HepG2 (cell line): ENCODE data around the gene CYTH2. TPM values are rescaled to one million over a fixed set of nuclear protein-coding genes. Genes with fewer than 3 reads are reported as not detected.

ENCODE experiments used
- ARHGAP35 ChIP-seq: sonication (generic); formaldehyde crosslinking; IDR thresholded peaks from 2 replicates; pipeline ENCODE4 v1.9.0; 2022; ENCODE audit warnings: mild to moderate bottlenecking, inconsistent platforms, moderate library complexity, missing genetic modification reagents, borderline replicate concordance
- EEA1 ChIP-seq: sonication (generic); formaldehyde crosslinking; IDR thresholded peaks from 2 replicates; pipeline ENCODE4 v1.5.1; 2020; ENCODE audit warnings: mild to moderate bottlenecking, missing genetic modification reagents, borderline replicate concordance
- EED ChIP-seq: sonication (generic); formaldehyde crosslinking; IDR thresholded peaks from 2 replicates; pipeline ENCODE4 v1.5.0; 2020; ENCODE audit warnings: mild to moderate bottlenecking, missing genetic modification reagents
- GTF3A ChIP-seq: sonication (generic); formaldehyde crosslinking; conservative IDR thresholded peaks from 2 replicates; pipeline ENCODE4 v1.4.0; 2020; ENCODE audit warnings: mild to moderate bottlenecking, missing genetic modification reagents
- HIVEP1 ChIP-seq: sonication (generic); formaldehyde crosslinking; IDR thresholded peaks from 2 replicates; pipeline ENCODE4 v1.4.0; 2020; ENCODE audit warnings: mild to moderate bottlenecking, missing genetic modification reagents
- HNF4A ChIP-seq: sonication (generic); formaldehyde crosslinking; IDR thresholded peaks from 2 replicates; pipeline ENCODE4 v1.4.0; 2020; ENCODE audit warnings: missing genetic modification reagents
- ISL2 ChIP-seq: sonication (generic); formaldehyde crosslinking; IDR thresholded peaks from 2 replicates; pipeline ENCODE4 v1.5.0; 2020; ENCODE audit warnings: missing genetic modification reagents
- KLF16 ChIP-seq, 2 experiments: sonication (generic) in 1 of 2; formaldehyde crosslinking in 1 of 2; IDR thresholded peaks; 2 replicates each; pipeline versions ENCODE4 v1.6.1 to v1.8.0; 2016 to 2023; ENCODE audit warnings: missing genetic modification reagents in 2 of 2, missing compliant biosample characterization in 1 of 2
- NBN ChIP-seq: fragments of 450-650 bp; conservative IDR thresholded peaks from 2 replicates; pipeline ENCODE4 v1.6.1; 2017
- NFE2L2 ChIP-seq: fragments of 150-350 bp; IDR thresholded peaks from 2 replicates; pipeline ENCODE4 v1.6.1; 2014; ENCODE audit warnings: low read length
- TBX2 ChIP-seq: sonication (generic); formaldehyde crosslinking; IDR thresholded peaks from 2 replicates; pipeline ENCODE4 v1.5.0; 2020; ENCODE audit warnings: missing genetic modification reagents, mild to moderate bottlenecking, borderline replicate concordance
- TEAD3 ChIP-seq: optimal IDR thresholded peaks from 2 replicates; pipeline ENCODE3; 2016; ENCODE audit warnings: borderline replicate concordance
- ZBTB42 ChIP-seq: sonication (generic); formaldehyde crosslinking; IDR thresholded peaks from 2 replicates; pipeline ENCODE4 v1.5.0; 2020; ENCODE audit warnings: mild to moderate bottlenecking, missing genetic modification reagents
- ZKSCAN8 ChIP-seq: IDR thresholded peaks from 2 replicates; pipeline ENCODE4 v1.6.1; 2016; ENCODE audit warnings: borderline replicate concordance, missing genetic modification reagents, missing compliant biosample characterization
- ZNF883 ChIP-seq: sonication (generic); formaldehyde crosslinking; IDR thresholded peaks from 2 replicates; pipeline ENCODE4 v1.5.1; 2020; ENCODE audit warnings: mild to moderate bottlenecking, missing genetic modification reagents; ENCODE audit errors: not compliant biosample characterization
- polyA plus RNA-seq, 8 experiments: library from polyadenylated mRNA; depleted of rRNA in 3 of 8; stranded (reverse) in 7 of 8; unstranded in 1 of 8; fragments of >200 nt; fragmentation: Illumina TruSeq in 4 of 8; extraction: Trizol in 4 of 8; gene quantifications; 2 replicates each; pipeline versions ENCODE4 v1.2.1 to v1.2.3, GENCODE V29; 2011 to 2016; ENCODE audit warnings: low read depth in 4 of 8, missing spikeins in 1 of 8, mixed read lengths in 1 of 8; ENCODE audit not compliant: insufficient read depth in 1 of 8
- total RNA-seq, 5 experiments: library from RNA; depleted of rRNA; stranded (reverse); fragments of >200 nt; fragmentation: Illumina TruSeq; extraction: Trizol; gene quantifications; 2 replicates each; pipeline ENCODE4 v1.2.3, GENCODE V29; 2016; ENCODE audit warnings: low read depth in 1 of 5
- TF ChIP-seq, protein P1 (sequence below): sonication (generic); formaldehyde crosslinking; IDR thresholded peaks from 2 replicates; pipeline ENCODE4 v1.5.0; 2020; ENCODE audit warnings: mild to moderate bottlenecking, missing genetic modification reagents
- TF ChIP-seq, protein P2 (sequence below): sonication (generic); formaldehyde crosslinking; IDR thresholded peaks from 2 replicates; pipeline ENCODE4 v1.4.0; 2020; ENCODE audit warnings: missing genetic modification reagents, mild to moderate bottlenecking, borderline replicate concordance
- TF ChIP-seq, protein P3 (sequence below): sonication (generic); formaldehyde crosslinking; IDR thresholded peaks from 2 replicates; pipeline ENCODE4 v1.8.0; 2022; ENCODE audit warnings: low read depth, missing genetic modification reagents
- TF ChIP-seq, protein P4 (sequence below): sonication (generic); formaldehyde crosslinking; IDR thresholded peaks from 2 replicates; pipeline ENCODE4 v1.9.0; 2021; ENCODE audit warnings: missing genetic modification reagents, borderline replicate concordance
- TF ChIP-seq, protein P5 (sequence below): sonication (generic); formaldehyde crosslinking; IDR thresholded peaks from 2 replicates; pipeline ENCODE4 v1.5.1; 2020; ENCODE audit warnings: mild to moderate bottlenecking, missing genetic modification reagents

Gene CYTH2
- total and polyA plus RNA-seq, 2 of the 13 experiments (the other 11 are each of a cell fraction or from before 2014, with no cell fraction given), result 16.5 to 39.3 TPM

DNA sequence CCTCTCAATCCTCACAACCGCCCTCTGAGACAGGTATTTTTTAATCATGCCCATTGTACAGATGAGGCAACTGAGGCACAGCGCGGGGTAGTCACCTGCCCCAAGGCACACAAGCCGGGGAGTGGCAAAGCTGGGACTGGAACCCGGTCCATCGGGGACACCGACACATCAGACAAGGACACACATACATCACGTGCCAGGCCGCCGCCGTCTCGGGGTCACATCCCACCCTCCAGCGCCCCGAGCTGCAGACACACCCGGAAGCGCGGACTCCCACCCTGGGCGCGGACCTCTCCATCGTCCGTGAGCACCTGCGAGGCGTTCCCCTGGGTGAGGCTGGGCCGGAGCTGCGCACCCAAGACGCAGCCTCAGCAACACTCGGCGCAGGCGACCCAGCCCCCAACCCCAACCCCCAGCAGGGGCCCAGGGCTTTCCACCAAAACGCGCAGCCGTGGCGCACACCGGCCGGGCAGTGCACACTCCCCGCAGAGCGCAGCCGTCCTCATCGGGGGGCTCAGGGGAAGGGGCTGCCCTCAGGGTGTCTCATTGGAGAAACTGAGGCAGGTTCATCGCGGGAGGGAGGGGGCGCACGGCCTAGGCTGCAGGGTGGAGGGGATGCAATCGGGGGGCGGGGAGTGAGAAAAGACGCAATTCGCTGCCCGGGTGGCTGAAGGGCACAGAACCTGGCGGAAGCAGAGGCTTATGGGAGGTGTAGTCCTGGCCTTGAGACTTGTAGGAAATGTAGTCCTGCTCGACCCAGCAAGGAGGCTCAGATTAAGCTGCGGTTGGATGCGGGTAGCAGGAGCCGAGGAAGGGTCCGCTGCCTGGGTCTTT lies 44.3 kb downstream of the CYTH2 start (continued):
- TF ChIP-seq ZNF883 (CRISPR knock-in tag) (no peak), TBX2 (CRISPR knock-in tag) (no peak), NBN (no peak), ARHGAP35 (CRISPR knock-in tag) (0 out of 2 replicates have a peak, but pooled peaks have one; percentile 42), HIVEP1 (CRISPR knock-in tag) (no peak), TEAD3 (CRISPR knock-in tag) (no peak), KLF16 (CRISPR knock-in tag; IDR thresholded peaks at IDR 0.05) (no peak), ZBTB42 (CRISPR knock-in tag) (no peak), ISL2 (CRISPR knock-in tag) (no peak), EED (no peak), NFE2L2 (no peak), HNF4A (no peak), ZKSCAN8 (CRISPR knock-in tag) (no peak), GTF3A (CRISPR knock-in tag) (no peak), EEA1 (CRISPR knock-in tag) (no peak)
- TF ChIP-seq, protein P1, sequence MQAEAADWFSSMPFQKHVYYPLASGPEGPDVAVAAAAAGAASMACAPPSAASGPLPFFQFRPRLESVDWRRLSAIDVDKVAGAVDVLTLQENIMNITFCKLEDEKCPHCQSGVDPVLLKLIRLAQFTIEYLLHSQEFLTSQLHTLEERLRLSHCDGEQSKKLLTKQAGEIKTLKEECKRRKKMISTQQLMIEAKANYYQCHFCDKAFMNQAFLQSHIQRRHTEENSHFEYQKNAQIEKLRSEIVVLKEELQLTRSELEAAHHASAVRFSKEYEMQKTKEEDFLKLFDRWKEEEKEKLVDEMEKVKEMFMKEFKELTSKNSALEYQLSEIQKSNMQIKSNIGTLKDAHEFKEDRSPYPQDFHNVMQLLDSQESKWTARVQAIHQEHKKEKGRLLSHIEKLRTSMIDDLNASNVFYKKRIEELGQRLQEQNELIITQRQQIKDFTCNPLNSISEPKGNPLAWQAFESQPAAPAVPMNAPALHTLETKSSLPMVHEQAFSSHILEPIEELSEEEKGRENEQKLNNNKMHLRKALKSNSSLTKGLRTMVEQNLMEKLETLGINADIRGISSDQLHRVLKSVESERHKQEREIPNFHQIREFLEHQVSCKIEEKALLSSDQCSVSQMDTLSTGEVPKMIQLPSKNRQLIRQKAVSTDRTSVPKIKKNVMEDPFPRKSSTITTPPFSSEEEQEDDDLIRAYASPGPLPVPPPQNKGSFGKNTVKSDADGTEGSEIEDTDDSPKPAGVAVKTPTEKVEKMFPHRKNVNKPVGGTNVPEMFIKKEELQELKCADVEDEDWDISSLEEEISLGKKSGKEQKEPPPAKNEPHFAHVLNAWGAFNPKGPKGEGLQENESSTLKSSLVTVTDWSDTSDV (CRISPR knock-in tag), result no peak
- TF ChIP-seq, protein P2, sequence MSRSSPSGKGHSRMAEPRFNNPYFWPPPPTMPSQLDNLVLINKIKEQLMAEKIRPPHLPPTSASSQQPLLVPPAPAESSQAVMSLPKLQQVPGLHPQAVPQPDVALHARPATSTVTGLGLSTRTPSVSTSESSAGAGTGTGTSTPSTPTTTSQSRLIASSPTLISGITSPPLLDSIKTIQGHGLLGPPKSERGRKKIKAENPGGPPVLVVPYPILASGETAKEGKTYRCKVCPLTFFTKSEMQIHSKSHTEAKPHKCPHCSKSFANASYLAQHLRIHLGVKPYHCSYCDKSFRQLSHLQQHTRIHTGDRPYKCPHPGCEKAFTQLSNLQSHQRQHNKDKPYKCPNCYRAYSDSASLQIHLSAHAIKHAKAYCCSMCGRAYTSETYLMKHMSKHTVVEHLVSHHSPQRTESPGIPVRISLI (CRISPR knock-in tag), result no peak
- TF ChIP-seq, protein P3, sequence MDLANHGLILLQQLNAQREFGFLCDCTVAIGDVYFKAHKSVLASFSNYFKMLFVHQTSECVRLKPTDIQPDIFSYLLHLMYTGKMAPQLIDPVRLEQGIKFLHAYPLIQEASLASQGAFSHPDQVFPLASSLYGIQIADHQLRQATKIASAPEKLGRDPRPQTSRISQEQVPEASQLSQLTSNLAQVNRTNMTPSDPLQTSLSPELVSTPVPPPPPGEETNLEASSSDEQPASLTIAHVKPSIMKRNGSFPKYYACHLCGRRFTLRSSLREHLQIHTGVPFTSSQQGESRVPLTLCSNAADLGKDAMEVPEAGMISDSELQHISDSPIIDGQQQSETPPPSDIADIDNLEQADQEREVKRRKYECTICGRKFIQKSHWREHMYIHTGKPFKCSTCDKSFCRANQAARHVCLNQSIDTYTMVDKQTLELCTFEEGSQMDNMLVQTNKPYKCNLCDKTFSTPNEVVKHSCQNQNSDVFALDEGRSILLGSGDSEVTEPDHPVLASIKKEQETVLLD (CRISPR knock-in tag), result no peak
- TF ChIP-seq, protein P4, sequence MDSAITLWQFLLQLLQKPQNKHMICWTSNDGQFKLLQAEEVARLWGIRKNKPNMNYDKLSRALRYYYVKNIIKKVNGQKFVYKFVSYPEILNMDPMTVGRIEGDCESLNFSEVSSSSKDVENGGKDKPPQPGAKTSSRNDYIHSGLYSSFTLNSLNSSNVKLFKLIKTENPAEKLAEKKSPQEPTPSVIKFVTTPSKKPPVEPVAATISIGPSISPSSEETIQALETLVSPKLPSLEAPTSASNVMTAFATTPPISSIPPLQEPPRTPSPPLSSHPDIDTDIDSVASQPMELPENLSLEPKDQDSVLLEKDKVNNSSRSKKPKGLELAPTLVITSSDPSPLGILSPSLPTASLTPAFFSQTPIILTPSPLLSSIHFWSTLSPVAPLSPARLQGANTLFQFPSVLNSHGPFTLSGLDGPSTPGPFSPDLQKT (CRISPR knock-in tag), result no peak
- TF ChIP-seq, protein P5, sequence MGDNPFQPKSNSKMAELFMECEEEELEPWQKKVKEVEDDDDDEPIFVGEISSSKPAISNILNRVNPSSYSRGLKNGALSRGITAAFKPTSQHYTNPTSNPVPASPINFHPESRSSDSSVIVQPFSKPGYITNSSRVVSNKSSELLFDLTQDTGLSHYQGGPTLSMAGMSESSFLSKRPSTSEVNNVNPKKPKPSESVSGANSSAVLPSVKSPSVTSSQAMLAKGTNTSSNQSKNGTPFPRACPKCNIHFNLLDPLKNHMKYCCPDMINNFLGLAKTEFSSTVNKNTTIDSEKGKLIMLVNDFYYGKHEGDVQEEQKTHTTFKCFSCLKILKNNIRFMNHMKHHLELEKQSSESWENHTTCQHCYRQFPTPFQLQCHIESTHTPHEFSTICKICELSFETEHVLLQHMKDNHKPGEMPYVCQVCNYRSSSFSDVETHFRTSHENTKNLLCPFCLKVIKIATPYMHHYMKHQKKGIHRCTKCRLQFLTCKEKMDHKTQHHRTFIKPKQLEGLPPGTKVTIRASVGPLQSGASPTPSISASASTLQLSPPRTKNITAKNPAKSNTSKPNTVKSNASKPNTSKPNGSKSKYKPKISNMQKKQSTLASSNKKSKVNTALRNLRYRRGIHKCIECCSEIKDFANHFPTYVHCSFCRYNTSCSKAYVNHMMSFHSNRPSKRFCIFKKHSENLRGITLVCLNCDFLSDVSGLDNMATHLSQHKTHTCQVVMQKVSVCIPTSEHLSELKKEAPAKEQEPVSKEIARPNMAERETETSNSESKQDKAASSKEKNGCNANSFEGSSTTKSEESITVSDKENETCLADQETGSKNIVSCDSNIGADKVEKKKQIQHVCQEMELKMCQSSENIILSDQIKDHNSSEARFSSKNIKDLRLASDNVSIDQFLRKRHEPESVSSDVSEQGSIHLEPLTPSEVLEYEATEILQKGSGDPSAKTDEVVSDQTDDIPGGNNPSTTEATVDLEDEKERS (CRISPR knock-in tag), result no peak
